GM23338 (cell line): ENCODE measurements around the gene AGBL5.

Experiments used
- ETS1 ChIP-seq: IDR thresholded peaks from 2 replicates; pipeline ENCODE4 v1.6.1; 2016; ENCODE audit warnings: antibody characterized with exemption
- EZH2 ChIP-seq: fragments of 200-600 bp; sonication (generic); IDR thresholded peaks from one replicate; pipeline ENCODE4 v1.8.0; 2017; ENCODE audit warnings: antibody characterized with exemption, mild to moderate bottlenecking, low read depth; ENCODE audit not compliant: unreplicated experiment
- EZH2phosphoT487 ChIP-seq: fragments of 200-600 bp; sonication (generic); IDR thresholded peaks from one replicate; pipeline ENCODE4 v1.8.1; 2018; ENCODE audit warnings: antibody characterized with exemption; ENCODE audit not compliant: unreplicated experiment
- POLR2AphosphoS5 ChIP-seq: IDR thresholded peaks from 2 replicates; pipeline ENCODE4 v1.6.1; 2016; ENCODE audit warnings: antibody characterized with exemption, low read depth
- REST ChIP-seq: IDR thresholded peaks from one replicate; pipeline ENCODE4 v1.6.1; 2018; ENCODE audit warnings: antibody characterized with exemption; ENCODE audit not compliant: unreplicated experiment
- STAT1 ChIP-seq: IDR thresholded peaks from one replicate; pipeline ENCODE4 v1.6.1; 2016; ENCODE audit warnings: antibody characterized with exemption; ENCODE audit not compliant: unreplicated experiment
- ZNF114 ChIP-seq: fragments of 250-450 bp; sonication (Bioruptor Pico); IDR thresholded peaks from 2 replicates; pipeline ENCODE4 v1.5.0; 2020; ENCODE audit warnings: mild to moderate bottlenecking, moderate library complexity
- ZNF331 ChIP-seq: fragments of 250-450 bp; sonication (Bioruptor Pico); IDR thresholded peaks from 2 replicates; pipeline ENCODE4 v1.5.0; 2020; ENCODE audit warnings: low read depth, mild to moderate bottlenecking, moderate library complexity
- TF ChIP-seq, protein P1 (sequence below), 2 experiments: fragments of 200-600 bp in 1 of 2; sonication (generic) in 1 of 2; conservative IDR thresholded peaks; 2 replicates each; pipeline versions ENCODE4 v1.5.1 to v1.6.1; 2016 to 2017; ENCODE audit warnings: antibody characterized with exemption in 2 of 2, low read depth in 2 of 2, mild to moderate bottlenecking in 2 of 2, moderate library complexity in 1 of 2

GRCh38 chr2:27088634-27089033 lies 37.2 kb downstream of the AGBL5 start:
- TF ChIP-seq POLR2AphosphoS5 (no peak), ETS1 (no peak), EZH2phosphoT487 (no peak), EZH2 (no peak), STAT1 (no peak), REST (no peak), ZNF114 (no peak), ZNF331 (no peak)
- TF ChIP-seq, protein P1, sequence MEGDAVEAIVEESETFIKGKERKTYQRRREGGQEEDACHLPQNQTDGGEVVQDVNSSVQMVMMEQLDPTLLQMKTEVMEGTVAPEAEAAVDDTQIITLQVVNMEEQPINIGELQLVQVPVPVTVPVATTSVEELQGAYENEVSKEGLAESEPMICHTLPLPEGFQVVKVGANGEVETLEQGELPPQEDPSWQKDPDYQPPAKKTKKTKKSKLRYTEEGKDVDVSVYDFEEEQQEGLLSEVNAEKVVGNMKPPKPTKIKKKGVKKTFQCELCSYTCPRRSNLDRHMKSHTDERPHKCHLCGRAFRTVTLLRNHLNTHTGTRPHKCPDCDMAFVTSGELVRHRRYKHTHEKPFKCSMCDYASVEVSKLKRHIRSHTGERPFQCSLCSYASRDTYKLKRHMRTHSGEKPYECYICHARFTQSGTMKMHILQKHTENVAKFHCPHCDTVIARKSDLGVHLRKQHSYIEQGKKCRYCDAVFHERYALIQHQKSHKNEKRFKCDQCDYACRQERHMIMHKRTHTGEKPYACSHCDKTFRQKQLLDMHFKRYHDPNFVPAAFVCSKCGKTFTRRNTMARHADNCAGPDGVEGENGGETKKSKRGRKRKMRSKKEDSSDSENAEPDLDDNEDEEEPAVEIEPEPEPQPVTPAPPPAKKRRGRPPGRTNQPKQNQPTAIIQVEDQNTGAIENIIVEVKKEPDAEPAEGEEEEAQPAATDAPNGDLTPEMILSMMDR (conservative IDR thresholded peaks at IDR 0.05; ENCODE audit: low read depth in 2 of 2), result no peak
